ACHN (cell line): ENCODE results near the gene STK4.
"Not testable (repeated sequence)": the region's sequence is repeated elsewhere in the genome, so short reads cannot be mapped to it uniquely, and the experiment has no call there.

Source experiments
- DNase-seq: peaks from one replicate; pipeline ENCODE4 v3.0.0-alpha.2; 2015
- in situ Hi-C: cut with HindIII; loops from 2 replicates; pipeline ENCODE4 v1.10.0; 2017; ENCODE audit warnings: low sequenced_read_pairs, low pct_ligation_motif_present, low pct_unique_long_range_greater_than_20kb

STK4 gene

GRCh38 chr20:45017281-45017680, 51.0 kb downstream of the STK4 start:
- no peak for DNase-seq
- in situ Hi-C loops = no loop called here

GRCh38 chr20:45017857-45018256, 51.5 kb downstream of the STK4 start:
- in situ Hi-C loops = no loop called here
- DNase-seq = no peak

DNA sequence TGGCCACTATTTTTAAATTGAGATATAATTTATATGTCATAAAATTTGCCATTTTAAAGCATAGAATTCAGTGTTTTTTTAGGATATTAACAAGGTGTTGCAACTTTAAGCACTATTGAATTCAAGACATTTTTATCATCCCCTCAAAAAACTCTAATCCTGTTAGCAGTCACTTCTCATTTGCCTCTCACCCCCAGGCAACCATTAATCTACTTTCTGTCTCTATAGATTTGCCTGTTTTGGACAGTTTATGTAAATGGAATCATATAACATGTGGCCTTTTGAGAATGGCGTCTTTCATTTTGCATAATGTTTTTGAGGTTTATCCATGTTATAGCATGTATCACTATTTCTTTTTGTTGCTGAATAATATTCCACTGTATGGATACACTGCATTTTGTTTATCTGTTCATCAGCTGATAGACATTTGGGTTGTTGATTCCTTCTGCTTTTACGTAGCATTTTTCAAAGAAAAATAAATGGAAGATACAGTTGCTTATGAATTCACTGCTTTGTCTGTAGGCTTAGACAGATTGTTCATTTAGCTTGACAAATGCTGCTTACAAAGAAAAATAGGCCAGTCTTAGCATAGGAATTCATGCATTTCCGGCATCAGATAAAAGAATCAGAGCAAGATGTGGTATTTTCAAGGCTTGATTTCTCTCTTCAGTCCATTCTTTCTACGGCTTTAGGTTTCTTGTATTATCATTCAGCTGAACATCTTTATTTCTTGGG, 52.9 kb downstream of the STK4 start:
- no peak for DNase-seq
- in situ Hi-C loops = no loop called here

GRCh38 chr20:45019762-45020123, 53.4 kb downstream of the STK4 start:
- in situ Hi-C loops = no loop called here
- DNase-seq = no peak

- in situ Hi-C loops = no loop called here
These were observed 54.0 kb downstream of the STK4 start for GRCh38 chr20:45020236-45020886.

DNA sequence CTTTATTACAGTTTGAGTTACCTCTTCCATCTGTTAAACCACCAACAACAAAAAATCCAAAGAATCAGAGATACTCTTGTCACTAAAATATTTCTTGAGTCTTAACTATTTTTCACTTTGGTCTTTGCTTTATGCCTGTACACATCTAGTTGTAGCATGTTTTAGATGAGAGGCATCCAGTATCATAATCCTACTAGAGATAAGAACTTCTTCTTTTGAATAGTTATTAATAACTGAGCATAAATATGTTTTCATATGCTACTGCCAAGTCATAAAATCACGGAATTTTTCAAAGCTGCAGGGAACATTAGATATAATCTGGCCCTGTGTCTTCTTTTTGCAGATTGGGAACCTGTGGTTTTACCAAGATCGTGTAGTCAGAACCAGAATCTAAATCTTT, 55.3 kb downstream of the STK4 start:
- in situ Hi-C loops = no loop called here

More at GRCh38 chr20:45020236-45020886, 54.0 kb downstream of the STK4 start:
- no peak for DNase-seq

GRCh38 chr20:45023140-45023539, 56.8 kb downstream of the STK4 start:
- in situ Hi-C loops, DNase-seq: not testable (repeated sequence)

More for the DNA sequence above, 55.3 kb downstream of the STK4 start:
- DNase-seq = no peak

DNA sequence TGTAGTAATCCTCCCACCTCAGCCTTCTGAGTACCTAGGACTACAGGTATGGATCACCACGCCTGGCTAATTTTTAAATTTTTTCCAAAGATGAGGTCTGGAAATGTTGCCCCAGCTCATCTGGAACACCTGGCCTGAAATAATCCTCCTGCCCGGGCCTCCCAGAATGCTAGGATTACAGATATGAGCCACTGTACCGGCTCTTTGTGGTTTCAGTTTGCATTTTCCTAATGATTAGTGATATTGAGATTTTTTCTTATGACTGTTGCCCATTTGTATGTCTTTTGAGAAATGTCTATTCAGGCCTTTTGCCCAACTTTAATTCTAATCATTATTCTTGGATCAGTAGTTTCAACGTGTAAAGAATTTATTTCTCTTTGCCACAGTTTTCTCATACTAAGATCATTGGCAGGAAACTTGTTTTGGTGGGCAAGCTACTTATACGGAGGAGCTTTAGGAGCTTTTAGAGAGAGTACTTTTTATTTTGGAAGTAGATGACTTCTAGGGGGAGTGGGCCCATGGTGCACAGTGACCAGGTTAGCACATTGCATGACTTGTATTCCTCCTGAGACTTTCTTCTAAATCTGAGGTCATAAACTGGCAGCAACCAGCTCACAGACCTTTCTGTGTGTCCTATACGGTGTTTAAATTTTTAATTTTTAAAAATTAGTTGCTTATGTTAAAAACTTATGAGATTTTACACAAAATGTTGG, 62.3 kb downstream of the STK4 start:
- in situ Hi-C loops = no loop called here
- DNase-seq = no peak

- DNase-seq = no peak
- in situ Hi-C loops = no loop called here
These were observed 63.6 kb downstream of the STK4 start for GRCh38 chr20:45029884-45030283.

GRCh38 chr20:45032276-45032675, 66.0 kb downstream of the STK4 start:
- in situ Hi-C loops = no loop called here
- no peak for DNase-seq

DNA sequence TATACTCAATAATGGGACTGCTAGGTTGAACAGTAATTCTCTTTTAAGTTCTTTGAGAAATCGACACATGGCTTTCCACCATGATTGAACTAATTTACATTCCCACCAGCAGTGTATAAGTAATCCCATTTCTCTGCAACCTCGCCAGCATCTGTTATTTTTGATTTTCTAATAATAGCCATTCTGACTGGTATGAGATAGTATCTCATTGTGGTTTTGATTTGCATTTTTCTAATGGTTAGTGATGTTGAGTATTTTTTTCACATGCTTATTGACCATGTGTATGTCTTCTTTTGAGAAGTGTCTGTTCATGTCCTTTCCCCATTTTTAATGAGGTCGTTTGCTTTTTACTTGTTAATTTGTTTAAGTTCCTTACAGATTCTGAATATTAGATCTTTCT, 66.5 kb downstream of the STK4 start:
- in situ Hi-C loops = no loop called here
- no peak for DNase-seq

DNA sequence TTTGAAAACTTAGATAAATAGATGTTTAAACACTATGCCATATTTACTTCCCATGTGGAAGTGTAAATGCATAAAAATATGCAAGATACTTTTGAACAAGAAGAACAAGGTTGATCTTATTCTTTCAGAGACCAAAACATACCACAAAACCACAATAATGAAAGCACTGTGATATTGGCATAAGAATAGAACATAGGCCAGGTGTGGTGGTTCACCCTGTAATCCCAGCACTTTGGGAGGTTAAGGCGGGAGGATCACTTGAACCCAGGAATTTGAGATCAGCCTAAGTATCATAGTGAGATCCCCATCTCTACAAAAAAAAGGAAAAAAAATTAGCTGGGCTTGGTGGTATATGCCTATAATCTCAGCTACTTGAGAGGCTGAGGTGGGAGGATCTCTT, 68.1 kb downstream of the STK4 start:
- no peak for DNase-seq
- in situ Hi-C loops = no loop called here

- in situ Hi-C loops = no loop called here
- peak; percentile 44 for DNase-seq
These were observed 69.9 kb downstream of the STK4 start for GRCh38 chr20:45036044-45036755.

DNA sequence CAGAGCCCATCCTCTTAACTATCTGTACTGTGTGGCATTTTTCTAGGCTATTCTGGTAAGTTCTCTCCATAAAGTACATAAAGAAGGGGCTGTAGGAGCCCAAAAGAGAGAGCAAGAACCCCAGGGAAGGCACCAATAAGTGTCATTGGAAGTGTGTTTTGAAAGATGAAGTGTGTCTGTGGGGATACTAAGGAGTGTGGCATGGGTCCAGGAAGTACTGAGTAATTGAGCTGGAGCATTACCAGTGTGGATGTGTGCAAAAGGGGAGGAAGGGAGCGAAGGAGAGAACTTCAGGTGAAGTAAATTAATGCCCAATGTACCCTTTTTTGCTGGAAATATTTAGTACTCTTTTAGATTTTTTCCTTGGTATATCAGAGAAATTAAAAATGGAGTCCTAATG, 70.7 kb downstream of the STK4 start:
- in situ Hi-C loops = no loop called here
- DNase-seq = peak; percentile 35

DNA sequence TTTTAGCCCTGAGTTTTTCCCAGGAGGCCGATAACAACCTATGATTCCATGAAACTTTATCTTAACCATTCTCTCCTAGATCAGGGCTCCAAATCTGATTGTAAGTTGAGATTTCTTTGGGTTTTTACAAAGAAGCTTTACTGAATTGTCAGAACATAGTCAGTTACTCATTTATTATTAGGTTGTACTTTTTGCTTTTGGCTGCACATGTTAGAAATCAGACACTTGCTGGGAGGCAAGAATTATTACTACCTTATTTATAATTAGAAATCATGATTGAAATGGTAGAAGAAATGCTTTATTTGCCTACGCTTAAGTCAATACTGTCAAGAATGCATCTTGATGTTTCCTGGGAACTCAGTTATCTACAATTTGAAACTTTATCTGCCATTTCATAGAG, 71.3 kb downstream of the STK4 start:
- DNase-seq = no peak
- in situ Hi-C loops = no loop called here

- DNase-seq = no peak
- in situ Hi-C loops = no loop called here
These were observed 72.6 kb downstream of the STK4 start for GRCh38 chr20:45038745-45039474.

DNA sequence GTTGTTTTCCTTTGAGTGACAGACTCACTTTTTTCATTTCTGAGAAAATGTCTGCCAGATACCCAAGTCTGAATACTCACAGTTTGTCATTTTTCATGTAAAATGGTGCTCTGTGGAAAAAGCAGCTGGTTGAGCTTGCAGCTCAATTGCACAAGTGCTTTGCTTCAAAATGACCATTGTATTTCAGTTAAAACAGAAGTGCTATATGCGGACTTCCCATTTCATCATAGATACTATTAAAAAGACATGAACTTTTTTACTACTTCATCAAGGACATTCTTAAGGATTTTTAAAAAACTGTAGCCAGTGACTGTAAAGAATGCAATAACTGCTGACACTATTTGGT, 73.1 kb downstream of the STK4 start:
- DNase-seq = no peak
- in situ Hi-C loops = no loop called here

- peak; percentile 49 for DNase-seq
- in situ Hi-C loops = no loop called here
These were observed 75.4 kb downstream of the STK4 start for GRCh38 chr20:45041464-45042337.
